Measurements from ENCODE around the gene S1PR3.

DNA sequence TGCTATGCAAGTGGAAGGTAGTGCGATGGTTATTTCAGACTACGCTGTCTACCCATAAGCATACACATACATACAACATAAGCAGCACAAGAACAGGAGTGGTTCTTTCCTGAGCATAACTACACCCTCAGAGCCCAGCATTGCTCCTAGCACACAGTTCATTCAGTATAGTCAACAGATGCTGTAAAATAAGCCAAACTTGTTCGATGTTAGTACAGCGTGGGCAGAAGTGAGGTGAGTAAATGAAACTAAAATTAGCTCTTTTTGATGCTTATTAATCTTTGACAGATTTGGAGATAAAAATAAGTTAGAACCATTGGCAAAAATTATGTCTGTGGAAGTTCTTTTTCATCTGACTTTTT lies 47.8 kb downstream of the S1PR3 start:
- TF ChIP-seq, protein P1, sequence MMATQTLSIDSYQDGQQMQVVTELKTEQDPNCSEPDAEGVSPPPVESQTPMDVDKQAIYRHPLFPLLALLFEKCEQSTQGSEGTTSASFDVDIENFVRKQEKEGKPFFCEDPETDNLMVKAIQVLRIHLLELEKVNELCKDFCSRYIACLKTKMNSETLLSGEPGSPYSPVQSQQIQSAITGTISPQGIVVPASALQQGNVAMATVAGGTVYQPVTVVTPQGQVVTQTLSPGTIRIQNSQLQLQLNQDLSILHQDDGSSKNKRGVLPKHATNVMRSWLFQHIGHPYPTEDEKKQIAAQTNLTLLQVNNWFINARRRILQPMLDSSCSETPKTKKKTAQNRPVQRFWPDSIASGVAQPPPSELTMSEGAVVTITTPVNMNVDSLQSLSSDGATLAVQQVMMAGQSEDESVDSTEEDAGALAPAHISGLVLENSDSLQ (IDR thresholded peaks at IDR 0.05) = no peak
- TF ChIP-seq BRF2 (IDR thresholded peaks at IDR 0.05; ENCODE audit: borderline replicate concordance, insufficient read depth, insufficient read length) (no peak), JUNB (CRISPR knock-in tag; conservative IDR thresholded peaks at IDR 0.05) (no peak), HNRNPK (IDR thresholded peaks at IDR 0.05; ENCODE audit: low read depth, low read length, poor library complexity, severe bottlenecking) (no peak), E2F4 (CRISPR knock-in tag; IDR thresholded peaks at IDR 0.05; ENCODE audit: low read depth) (no peak), POLR3G (IDR thresholded peaks at IDR 0.05; ENCODE audit: extremely low read depth, insufficient read length, insufficient replicate concordance) (no peak), CTCF (IDR thresholded peaks at IDR 0.05 in 2 of 3, conservative IDR thresholded peaks at IDR 0.05 in 1 of 3; ENCODE audit: insufficient read depth in 2 of 3, low read depth in 1 of 3, low read length in 3 of 3) (no peak), CBFA2T3 (IDR thresholded peaks at IDR 0.05) (no peak)
